ENCODE data around the gene CCDC110.

- TF ChIP-seq CTCF (IDR thresholded peaks at IDR 0.05) (no peak), POLR2A (IDR thresholded peaks at IDR 0.05) (no peak)
Measured at GRCh38 chr4:185435466-185435865, 36.1 kb downstream of the CCDC110 start.

Data from right lobe of liver (tissue), 4 donors.